Measurements from ENCODE around the gene CALB2.

Gene CALB2

DNA sequence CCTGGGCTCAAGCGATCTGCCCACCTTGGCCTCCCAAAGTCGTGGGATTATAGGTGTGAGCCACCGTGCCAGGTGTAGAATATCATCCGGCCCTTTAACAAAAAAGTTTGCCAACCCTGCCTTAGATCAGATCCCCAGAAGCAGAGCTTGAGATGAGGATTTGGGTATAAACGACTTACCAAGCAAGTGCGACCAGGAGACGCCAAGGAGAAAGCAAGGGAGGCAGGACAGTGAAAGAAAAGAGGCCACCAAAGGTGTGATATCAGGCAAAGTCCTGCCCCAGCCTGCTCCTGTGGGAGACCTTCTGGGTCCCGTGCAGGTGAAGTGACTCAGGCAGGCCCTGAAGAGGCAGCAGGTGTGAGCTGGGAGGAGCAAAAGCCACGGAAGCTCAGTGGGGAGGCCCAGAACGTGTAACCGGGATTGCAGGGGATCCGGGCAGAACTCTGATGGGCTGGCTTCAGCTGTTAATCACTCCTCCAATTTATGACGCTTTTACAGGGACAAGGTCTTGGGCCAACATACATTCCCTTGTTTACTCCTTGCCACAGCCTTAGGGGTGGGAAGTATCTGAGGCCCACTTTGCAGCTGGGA is 14.1 kb upstream of the CALB2 start:
- Histone ChIP-seq H3K4me3 (no peak overlapping the region), H3K27ac (no peak overlapping the region)
- TF ChIP-seq, protein P1, sequence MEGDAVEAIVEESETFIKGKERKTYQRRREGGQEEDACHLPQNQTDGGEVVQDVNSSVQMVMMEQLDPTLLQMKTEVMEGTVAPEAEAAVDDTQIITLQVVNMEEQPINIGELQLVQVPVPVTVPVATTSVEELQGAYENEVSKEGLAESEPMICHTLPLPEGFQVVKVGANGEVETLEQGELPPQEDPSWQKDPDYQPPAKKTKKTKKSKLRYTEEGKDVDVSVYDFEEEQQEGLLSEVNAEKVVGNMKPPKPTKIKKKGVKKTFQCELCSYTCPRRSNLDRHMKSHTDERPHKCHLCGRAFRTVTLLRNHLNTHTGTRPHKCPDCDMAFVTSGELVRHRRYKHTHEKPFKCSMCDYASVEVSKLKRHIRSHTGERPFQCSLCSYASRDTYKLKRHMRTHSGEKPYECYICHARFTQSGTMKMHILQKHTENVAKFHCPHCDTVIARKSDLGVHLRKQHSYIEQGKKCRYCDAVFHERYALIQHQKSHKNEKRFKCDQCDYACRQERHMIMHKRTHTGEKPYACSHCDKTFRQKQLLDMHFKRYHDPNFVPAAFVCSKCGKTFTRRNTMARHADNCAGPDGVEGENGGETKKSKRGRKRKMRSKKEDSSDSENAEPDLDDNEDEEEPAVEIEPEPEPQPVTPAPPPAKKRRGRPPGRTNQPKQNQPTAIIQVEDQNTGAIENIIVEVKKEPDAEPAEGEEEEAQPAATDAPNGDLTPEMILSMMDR (IDR thresholded peaks at IDR 0.05): no peak
- peak; percentile 11 for DNase-seq (ENCODE audit: low spot score)

DNA sequence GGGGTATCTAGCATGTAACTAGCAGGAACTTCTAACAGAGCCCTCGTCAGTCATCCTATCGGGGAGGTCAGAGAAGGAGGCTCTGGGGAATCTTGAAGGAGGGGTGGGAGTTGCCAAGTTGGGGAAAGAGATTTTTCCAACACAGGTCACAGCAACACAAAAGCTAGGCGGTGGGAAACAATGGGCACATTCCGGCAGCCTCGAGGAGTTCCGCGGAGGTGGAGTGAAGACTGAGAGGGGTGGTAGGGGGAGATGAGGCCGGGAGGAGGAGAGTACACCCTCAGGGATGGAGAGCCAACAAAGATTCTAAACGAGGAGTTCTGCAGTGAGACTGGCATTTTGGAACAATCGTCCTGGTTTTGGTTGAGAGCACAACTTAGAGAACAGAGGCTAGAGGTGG is 13.5 kb upstream of the CALB2 start:
- H3K27ac ChIP-seq: no peak overlapping the region
- H3K4me3 ChIP-seq: no peak overlapping the region
- TF ChIP-seq, protein P1 (IDR thresholded peaks at IDR 0.05): no peak
- no peak for DNase-seq (ENCODE audit: low spot score)

DNA sequence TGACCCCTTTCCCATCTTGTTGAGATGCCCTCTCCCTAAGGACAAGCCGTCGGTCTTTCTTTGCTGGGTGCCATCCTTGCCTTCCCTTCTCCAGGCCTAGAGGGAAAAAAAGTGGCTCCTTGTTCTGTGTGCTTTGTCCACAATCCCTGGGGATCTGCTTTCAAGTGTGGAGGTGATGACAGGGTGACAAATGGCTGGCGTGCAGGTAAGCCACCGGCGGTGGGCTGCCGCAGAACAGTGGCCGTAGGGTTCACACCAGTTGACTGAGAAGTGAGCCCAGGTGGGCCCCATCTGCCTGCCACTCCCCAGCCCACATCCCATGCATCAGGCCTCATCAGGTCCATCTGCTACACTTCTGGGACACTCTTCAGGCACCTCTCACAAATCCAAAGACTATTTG is 11.4 kb upstream of the CALB2 start:
- peak; percentile 43 for DNase-seq (ENCODE audit: low spot score)
- Histone ChIP-seq H3K27ac (no peak overlapping the region), H3K4me3 (no peak overlapping the region)
- TF ChIP-seq, protein P1 (IDR thresholded peaks at IDR 0.05): no peak

DNA sequence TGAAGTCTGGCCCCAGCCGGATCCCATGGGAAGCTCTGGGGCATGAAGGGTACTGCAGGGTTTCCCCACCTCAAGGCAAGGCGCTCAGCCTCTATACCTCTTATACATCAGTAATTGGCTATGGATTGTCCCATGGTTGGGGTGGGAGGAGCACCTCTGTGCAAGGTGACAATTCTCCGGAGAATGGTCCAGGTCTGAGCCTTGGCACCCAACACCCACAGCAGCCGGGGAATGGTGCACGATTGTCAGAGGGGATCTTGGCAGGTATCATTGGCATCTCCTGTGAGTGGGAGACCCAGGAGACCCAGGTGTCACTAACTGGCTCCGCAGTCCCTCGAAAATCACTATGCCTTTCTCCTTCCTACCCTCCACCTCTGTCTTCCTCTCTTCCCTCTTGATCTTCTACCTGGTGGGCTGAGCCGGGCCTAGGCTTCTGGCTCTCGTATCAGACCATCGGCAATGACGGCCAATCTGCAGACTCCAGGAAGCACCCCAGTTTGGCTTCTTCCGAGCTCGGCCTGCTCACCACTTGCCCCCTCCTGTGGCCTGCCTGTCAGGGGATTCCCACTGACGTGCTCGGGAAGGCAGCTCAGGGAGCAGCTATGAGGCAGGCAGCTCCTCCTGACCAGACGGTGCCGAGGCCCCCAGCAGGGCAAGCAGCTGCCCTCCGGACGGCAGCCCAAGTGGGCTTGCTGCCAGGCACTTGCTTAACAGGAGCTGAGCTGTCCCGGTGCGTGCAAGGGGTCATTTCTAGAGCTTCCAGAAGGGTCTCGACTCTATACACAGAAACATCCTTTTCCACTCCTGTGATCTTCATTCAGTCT is 10.0 kb upstream of the CALB2 start:
- no peak overlapping the region for H3K4me3 ChIP-seq
- TF ChIP-seq, protein P1 (IDR thresholded peaks at IDR 0.05): no peak
- DNase-seq (ENCODE audit: low spot score): peak; percentile 55
- H3K27ac ChIP-seq: no peak overlapping the region

DNA sequence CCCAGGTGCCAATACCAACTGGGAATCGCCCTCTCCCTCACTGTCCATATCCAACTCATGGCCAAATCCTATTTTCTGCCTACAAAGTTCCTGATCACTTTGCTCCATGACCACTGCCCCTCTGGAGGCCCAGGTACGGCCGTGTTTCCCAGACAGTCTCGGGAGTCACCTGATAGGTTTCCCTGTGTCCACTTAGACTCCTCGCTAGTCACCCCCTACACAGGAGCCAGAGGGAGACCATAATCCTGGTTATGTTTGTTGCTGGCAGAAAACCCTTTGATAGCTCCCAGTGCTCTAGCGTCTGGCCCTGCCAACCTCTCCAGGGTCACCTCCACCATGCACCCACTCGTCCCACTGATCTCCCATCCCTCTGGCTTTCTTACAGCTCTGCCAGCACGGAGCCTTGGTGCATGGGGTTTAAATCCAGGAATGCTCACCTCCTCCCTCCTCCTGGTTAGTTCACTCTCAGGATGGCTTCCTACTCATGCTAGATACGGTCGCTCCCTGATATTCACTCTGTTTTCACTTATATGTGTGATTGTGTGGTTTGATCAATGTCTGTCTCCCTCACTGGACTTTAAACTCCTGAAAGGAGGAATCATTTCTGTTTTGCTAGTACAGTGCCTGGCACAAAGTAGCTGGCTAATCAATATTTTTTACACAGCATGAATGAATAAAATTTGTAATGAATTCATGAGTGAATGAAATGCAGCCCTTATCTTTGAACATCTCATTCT is 7.5 kb upstream of the CALB2 start:
- H3K4me3 ChIP-seq: no peak overlapping the region
- no peak overlapping the region for H3K27ac ChIP-seq
- peak; percentile 46 for DNase-seq (ENCODE audit: low spot score)
- TF ChIP-seq, protein P1 (IDR thresholded peaks at IDR 0.05): no peak

DNA sequence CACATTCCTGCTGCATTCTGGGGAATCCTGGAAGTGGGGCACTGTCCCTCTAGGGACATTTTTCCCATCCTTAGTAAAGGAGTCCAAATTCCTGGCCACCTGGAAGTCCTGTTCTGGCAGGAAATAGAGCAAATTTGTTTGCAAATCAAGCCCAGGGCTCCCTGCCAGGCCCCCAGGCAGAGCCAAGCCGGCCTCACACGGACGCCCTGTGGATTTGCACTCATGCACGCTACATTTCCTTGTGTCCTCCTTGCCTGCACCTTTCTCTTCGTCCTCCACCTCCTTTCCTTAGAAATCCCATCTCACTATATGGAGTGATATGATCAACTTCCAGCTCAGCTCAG is 7.0 kb upstream of the CALB2 start:
- TF ChIP-seq, protein P1 (IDR thresholded peaks at IDR 0.05): no peak
- H3K27ac ChIP-seq: no peak overlapping the region
- no peak overlapping the region for H3K4me3 ChIP-seq
- peak; percentile 52 for DNase-seq (ENCODE audit: low spot score)
